Keratinocyte (primary cell): ENCODE data around the gene TREM2. TPM values are rescaled to one million over a fixed set of nuclear protein-coding genes. Genes with fewer than 3 reads are reported as not detected.

Experiments
- DNase-seq: peaks from one replicate; pipeline ENCODE4 v3.0.0-alpha.2; 2011; ENCODE audit warnings: low read depth, missing footprints, low spot score
- FAIRE-seq: peaks from 2 replicates; lab custom pipeline; 2011; peaks lifted over from hg19 to GRCh38; lab: Jason Lieb, UNC
- H2AFZ ChIP-seq: 2 replicates; pipeline ENCODE4 v1.6.0; 2012; ENCODE audit warnings: low read length, control low read depth, inconsistent platforms; ENCODE audit not compliant: control insufficient read depth
- H3K27ac ChIP-seq: 2 replicates; pipeline ENCODE4 v1.5.1; 2011; ENCODE audit warnings: low read length; ENCODE audit not compliant: control insufficient read depth, insufficient read depth
- H3K27me3 ChIP-seq: 3 replicates; pipeline ENCODE4 v1.6.0; 2011; ENCODE audit warnings: low read length; ENCODE audit not compliant: control insufficient read depth, insufficient read depth; ENCODE audit errors: extremely low read depth
- H3K36me3 ChIP-seq, 2 experiments: 2 replicates in 1 of 2; 3 replicates in 1 of 2; pipeline ENCODE4 v1.5.1; 2011; ENCODE audit warnings: low read length in 2 of 2, mild to moderate bottlenecking in 1 of 2; ENCODE audit not compliant: control insufficient read depth in 2 of 2, insufficient read depth in 2 of 2; ENCODE audit errors: extremely low read depth in 1 of 2
- H3K4me1 ChIP-seq: 3 replicates; pipeline ENCODE4 v1.5.1; 2011; ENCODE audit warnings: low read length; ENCODE audit not compliant: control insufficient read depth, insufficient read depth; ENCODE audit errors: extremely low read depth
- H3K4me2 ChIP-seq: 3 replicates; pipeline ENCODE4 v1.6.0; 2011; ENCODE audit warnings: low read depth, low read length; ENCODE audit not compliant: control insufficient read depth, insufficient read depth; ENCODE audit errors: extremely low read depth
- H3K4me3 ChIP-seq, 3 experiments: fragments of 200-600 bp in 1 of 3; sonication (generic) in 1 of 3; 2 replicates in 2 of 3; 3 replicates in 1 of 3; pipeline ENCODE4 v1.5.1; 2011 to 2016; ENCODE audit warnings: low read length in 3 of 3, mild to moderate bottlenecking in 3 of 3, control low read depth in 2 of 3, inconsistent platforms in 1 of 3, low read depth in 1 of 3, mixed read lengths in 1 of 3, mixed run types in 1 of 3, moderate library complexity in 1 of 3; ENCODE audit not compliant: control insufficient read depth in 2 of 3, insufficient read depth in 2 of 3; ENCODE audit errors: extremely low read depth in 1 of 3
- H3K79me2 ChIP-seq: 2 replicates; pipeline ENCODE4 v1.6.0; 2012; ENCODE audit warnings: low read length; ENCODE audit not compliant: control insufficient read depth, insufficient read depth
- H3K9ac ChIP-seq: 3 replicates; pipeline ENCODE4 v1.6.0; 2011; ENCODE audit warnings: low read length; ENCODE audit not compliant: control insufficient read depth, insufficient read depth; ENCODE audit errors: extremely low read depth
- H3K9me1 ChIP-seq: 3 replicates; pipeline ENCODE4 v1.6.0; 2011; ENCODE audit warnings: low read length; ENCODE audit not compliant: control insufficient read depth, insufficient read depth; ENCODE audit errors: extremely low read depth
- H3K9me3 ChIP-seq: 2 replicates; pipeline ENCODE4 v1.5.1; 2012; ENCODE audit warnings: low read depth, low read length; ENCODE audit not compliant: control insufficient read depth
- H4K20me1 ChIP-seq: 3 replicates; pipeline ENCODE4 v1.6.0; 2011; ENCODE audit warnings: low read length; ENCODE audit not compliant: control insufficient read depth, insufficient read depth; ENCODE audit errors: extremely low read depth
- EZH2 ChIP-seq: IDR thresholded peaks from one replicate; pipeline ENCODE4 v1.6.1; 2012; ENCODE audit warnings: inconsistent platforms, mild to moderate bottlenecking, low read length, moderate library complexity
- dilution Hi-C: fragments of 300-500 bp; cut with MboI; formaldehyde crosslinking; loops from one replicate; pipeline ENCODE4 v1.7.0; 2020; ENCODE audit warnings: low sequenced_read_pairs; ENCODE audit not compliant: extremely low pct_ligation_motif_present
- polyA plus RNA-seq, 5 experiments: library from polyadenylated mRNA; depleted of rRNA in 3 of 5; stranded (reverse) in 3 of 5; stranded (forward) in 1 of 5; unstranded in 1 of 5; fragments of >200 nt; gene quantifications; 1 replicate in 1 of 5; 2 replicates in 3 of 5; 3 replicates in 1 of 5; pipeline versions ENCODE4 v1.2.1 to v1.2.3, GENCODE V29; 2011 to 2012; ENCODE audit warnings: missing spikeins in 2 of 5, low read depth in 1 of 5, low replicate concordance in 1 of 5
- TF ChIP-seq, protein P1 (sequence below), 3 experiments: IDR thresholded peaks in 1 of 3; conservative IDR thresholded peaks in 1 of 3; optimal IDR thresholded peaks in 1 of 3; 2 replicates in 2 of 3; 3 replicates in 1 of 3; pipeline versions ENCODE3 to v1.5.1; 2011; ENCODE audit warnings: low read length in 3 of 3, mild to moderate bottlenecking in 3 of 3, moderate library complexity in 2 of 3, control low read depth in 1 of 3, inconsistent platforms in 1 of 3; ENCODE audit not compliant: insufficient read depth in 2 of 3; ENCODE audit errors: extremely low read depth in 1 of 3

The TREM2 gene
- polyA plus RNA-seq, 1 donor (not counting 4 experiments of a cell fraction or from before 2014, with no cell fraction given): 4.0 TPM

DNA sequence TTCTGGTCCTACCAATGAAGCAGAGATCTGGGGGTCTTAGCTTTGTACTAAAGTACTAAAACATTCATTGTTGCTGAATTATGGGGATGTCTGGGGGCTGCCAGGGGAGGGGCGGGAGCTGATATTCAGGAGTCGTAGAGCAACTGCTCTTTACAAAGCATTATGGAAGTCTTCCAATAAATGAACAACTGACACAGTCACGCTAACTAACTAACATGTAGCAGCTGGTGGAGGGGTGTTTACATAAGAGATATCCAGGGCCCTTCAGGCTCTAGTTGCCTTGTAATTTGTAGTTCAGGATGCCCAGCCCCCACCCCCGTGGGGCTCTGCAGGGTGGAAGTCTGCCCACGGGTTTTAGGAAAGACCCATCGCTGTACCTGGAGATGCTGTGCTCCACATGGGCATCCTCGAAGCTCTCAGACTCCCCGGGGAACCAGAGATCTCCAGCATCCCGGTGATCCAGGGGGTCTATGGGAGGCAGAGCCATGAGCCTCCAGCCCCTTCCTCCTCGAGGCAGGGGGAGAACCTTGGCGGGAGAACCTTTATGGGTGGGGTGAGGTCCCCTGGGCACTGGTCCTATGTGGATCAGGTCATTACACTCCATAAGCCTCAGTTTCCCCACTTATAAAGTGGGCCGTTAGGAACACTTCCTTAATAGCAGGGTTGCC is 3.4 kb downstream of the TREM2 start:
- Histone ChIP-seq H3K79me2 (no peaks in the 10 kb centered on the region), H3K4me1 (peaks cover 11% of the 10 kb centered on the region), H3K9ac (no peak overlapping the region), H4K20me1 (no peaks in the 10 kb centered on the region), H3K36me3 (no peaks in the 10 kb centered on the region), H3K9me3 (no peaks in the 10 kb centered on the region), H3K4me2 (no peak overlapping the region), H3K4me3 (no peak overlapping the region), H3K9me1 (no peaks in the 10 kb centered on the region), H2AFZ (no peak overlapping the region), H3K27ac (no peak overlapping the region), H3K27me3 (no peaks in the 10 kb centered on the region)
- dilution Hi-C loops: no loop called here
- DNase-seq (no peak), FAIRE-seq (no peak)
- TF ChIP-seq, protein P1, sequence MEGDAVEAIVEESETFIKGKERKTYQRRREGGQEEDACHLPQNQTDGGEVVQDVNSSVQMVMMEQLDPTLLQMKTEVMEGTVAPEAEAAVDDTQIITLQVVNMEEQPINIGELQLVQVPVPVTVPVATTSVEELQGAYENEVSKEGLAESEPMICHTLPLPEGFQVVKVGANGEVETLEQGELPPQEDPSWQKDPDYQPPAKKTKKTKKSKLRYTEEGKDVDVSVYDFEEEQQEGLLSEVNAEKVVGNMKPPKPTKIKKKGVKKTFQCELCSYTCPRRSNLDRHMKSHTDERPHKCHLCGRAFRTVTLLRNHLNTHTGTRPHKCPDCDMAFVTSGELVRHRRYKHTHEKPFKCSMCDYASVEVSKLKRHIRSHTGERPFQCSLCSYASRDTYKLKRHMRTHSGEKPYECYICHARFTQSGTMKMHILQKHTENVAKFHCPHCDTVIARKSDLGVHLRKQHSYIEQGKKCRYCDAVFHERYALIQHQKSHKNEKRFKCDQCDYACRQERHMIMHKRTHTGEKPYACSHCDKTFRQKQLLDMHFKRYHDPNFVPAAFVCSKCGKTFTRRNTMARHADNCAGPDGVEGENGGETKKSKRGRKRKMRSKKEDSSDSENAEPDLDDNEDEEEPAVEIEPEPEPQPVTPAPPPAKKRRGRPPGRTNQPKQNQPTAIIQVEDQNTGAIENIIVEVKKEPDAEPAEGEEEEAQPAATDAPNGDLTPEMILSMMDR (optimal IDR thresholded peaks at IDR 0.05 in 1 of 3, IDR thresholded peaks at IDR 0.05 in 1 of 3, conservative IDR thresholded peaks at IDR 0.05 in 1 of 3; ENCODE audit: extremely low read depth in 1 of 3, insufficient read depth in 2 of 3, low read length in 3 of 3): no peak
- no peak for TF ChIP-seq EZH2

DNA sequence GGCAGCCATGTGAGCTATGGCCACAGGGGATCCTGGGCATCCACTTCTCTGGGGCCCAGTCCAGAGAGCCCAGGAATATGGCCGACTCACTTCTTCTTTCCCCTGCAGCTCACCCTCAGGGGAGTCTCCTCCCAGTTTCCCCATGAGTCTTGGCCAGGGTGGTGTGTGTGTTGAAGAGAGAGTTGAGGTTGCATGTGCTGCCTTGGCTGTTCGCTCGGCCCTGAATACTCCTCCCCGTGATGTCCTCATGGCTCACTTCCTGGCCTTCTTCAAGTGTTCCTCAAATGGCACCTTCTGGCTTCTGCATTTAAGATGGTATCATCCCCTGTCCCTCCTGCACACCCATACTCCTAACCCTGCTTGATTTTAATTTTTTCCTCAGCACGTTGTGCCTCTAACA is 5.6 kb downstream of the TREM2 start:
- Histone ChIP-seq H3K79me2 (no peaks in the 10 kb centered on the region), H3K9me3 (no peaks in the 10 kb centered on the region), H2AFZ (no peak overlapping the region), H4K20me1 (no peaks in the 10 kb centered on the region), H3K4me2 (no peak overlapping the region), H3K9ac (no peak overlapping the region), H3K4me3 (no peak overlapping the region), H3K36me3 (no peaks in the 10 kb centered on the region), H3K27me3 (no peaks in the 10 kb centered on the region), H3K9me1 (no peaks in the 10 kb centered on the region), H3K27ac (no peak overlapping the region), H3K4me1 (peaks cover 24% of the 10 kb centered on the region)
- TF ChIP-seq EZH2: no peak
- TF ChIP-seq, protein P1 (optimal IDR thresholded peaks at IDR 0.05 in 1 of 3, IDR thresholded peaks at IDR 0.05 in 1 of 3, conservative IDR thresholded peaks at IDR 0.05 in 1 of 3; ENCODE audit: extremely low read depth in 1 of 3, insufficient read depth in 2 of 3, low read length in 3 of 3): no peak
- dilution Hi-C loops: no loop called here
- FAIRE-seq (no peak), DNase-seq (no peak)
